RWPE1 (cell line): ENCODE measurements around the gene BUD13.

Experiments used
- CTCF ChIA-PET: fragments of 350-600 bp; sonication (Branson Sonifier 250); formaldehyde crosslinking; extraction: SDS; loops from one replicate; lab custom pipeline; 2021; lab: Yijun Ruan, JAX
- POLR2A ChIA-PET: fragments of 400-600 bp; formaldehyde crosslinking; extraction: SDS; loops from one replicate; lab custom pipeline; 2020; ENCODE audit warnings: antibody characterized with exemption; ENCODE audit not compliant: low non-redundant PET; lab: Yijun Ruan, JAX
- DNase-seq: peaks from one replicate; pipeline ENCODE4 v3.0.0; 2012; ENCODE audit warnings: low spot score
- H3K27ac ChIP-seq: fragments of 450-650 bp; 2 replicates; pipeline ENCODE4 v1.5.1; 2017
- TF ChIP-seq, protein P1 (sequence below): fragments of 450-650 bp; conservative IDR thresholded peaks from 2 replicates; pipeline ENCODE4 v1.5.1; 2017; ENCODE audit warnings: low read depth, mild to moderate bottlenecking

BUD13 gene

DNA sequence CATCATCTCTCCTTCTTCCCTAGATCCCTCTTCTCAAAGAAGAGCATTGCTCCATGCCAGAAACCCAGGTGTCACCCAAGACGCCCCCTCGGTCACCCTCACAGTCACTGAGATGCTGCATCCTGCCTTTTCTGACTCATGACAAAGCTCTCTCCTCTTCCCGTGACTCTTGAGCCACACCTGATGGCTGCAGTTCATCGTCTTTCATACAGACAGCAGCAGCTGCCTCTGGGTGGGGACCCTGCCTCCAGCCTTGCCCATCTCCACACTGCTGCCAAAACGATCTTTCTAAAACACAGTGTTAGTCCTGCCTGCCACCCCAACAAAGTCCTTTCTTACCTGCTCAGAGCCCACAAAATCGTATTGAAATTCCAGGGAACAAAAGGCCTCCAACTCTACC is 44.8 kb downstream of the BUD13 start:
- TF ChIP-seq, protein P1, sequence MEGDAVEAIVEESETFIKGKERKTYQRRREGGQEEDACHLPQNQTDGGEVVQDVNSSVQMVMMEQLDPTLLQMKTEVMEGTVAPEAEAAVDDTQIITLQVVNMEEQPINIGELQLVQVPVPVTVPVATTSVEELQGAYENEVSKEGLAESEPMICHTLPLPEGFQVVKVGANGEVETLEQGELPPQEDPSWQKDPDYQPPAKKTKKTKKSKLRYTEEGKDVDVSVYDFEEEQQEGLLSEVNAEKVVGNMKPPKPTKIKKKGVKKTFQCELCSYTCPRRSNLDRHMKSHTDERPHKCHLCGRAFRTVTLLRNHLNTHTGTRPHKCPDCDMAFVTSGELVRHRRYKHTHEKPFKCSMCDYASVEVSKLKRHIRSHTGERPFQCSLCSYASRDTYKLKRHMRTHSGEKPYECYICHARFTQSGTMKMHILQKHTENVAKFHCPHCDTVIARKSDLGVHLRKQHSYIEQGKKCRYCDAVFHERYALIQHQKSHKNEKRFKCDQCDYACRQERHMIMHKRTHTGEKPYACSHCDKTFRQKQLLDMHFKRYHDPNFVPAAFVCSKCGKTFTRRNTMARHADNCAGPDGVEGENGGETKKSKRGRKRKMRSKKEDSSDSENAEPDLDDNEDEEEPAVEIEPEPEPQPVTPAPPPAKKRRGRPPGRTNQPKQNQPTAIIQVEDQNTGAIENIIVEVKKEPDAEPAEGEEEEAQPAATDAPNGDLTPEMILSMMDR = no peak
- ChIA-PET POLR2A (no interaction called here), CTCF (no interaction called here)
- no peak for DNase-seq
- no peak overlapping the region for H3K27ac ChIP-seq

DNA sequence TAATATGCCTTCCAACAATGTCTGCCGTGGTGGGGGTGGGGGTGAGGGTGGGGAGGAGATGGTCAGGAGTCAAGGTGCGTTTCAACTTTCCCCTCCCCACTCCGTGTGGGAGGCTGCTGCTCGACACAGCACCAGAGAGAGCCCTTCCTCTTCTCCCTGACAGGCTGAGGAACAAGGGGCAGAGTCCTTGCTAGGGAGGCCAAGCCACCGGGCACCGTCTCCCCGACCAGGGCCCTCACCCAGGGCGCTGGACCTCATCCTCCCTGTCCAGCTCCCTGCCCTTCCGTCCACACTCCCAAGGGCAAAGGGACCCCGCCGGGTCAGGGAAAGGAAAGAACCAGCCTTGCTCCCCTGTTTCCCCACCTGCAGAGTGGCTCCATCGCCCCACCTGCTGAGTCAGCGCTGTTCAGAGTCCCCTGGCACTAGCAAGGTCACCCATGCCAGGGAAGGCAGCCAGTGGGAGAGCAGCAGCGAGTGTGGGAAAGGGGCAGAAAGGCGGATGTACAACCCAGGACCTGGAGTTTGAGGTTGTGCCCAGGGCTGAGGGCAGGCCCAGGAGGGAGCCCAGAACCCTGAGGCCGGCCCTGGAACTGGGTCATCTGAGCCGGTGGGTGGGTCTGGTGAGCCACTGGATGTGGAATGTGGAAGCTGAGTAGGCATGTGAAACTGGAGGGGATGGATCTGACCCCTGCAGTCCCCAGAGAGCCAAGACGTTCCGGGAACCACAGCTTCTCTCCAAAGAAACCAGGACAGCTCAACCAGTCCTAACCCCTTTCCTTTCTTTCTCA is 47.2 kb downstream of the BUD13 start:
- ChIA-PET CTCF (no interaction called here), POLR2A (no interaction called here)
- TF ChIP-seq, protein P1 = no peak
- no peak for DNase-seq
- no peak overlapping the region for H3K27ac ChIP-seq

DNA sequence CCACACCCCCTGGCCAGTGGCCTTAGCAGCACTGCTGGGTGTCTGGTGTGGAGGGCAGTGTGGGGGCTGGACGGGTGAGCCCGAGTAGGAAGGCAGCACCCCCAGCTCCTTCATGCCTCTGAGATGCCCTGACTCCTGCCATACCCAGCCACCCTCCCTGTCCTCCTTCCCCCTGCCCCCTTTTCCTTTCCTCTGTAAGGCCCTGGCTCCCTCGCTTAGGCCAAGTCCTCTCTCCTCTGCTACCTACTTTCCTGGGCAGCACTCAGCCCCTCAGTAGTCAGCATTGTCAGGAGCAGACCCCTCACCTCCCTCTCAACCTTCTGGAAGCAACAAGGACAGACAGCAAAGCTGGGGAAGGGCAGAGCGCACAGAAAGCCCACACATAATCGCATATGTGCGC is 48.0 kb downstream of the BUD13 start:
- no peak for DNase-seq
- ChIA-PET CTCF (interaction anchor here (0.6 kb wide), 1 partner anchor 154 kb away, joined by 3 read pairs; no protein-coding TSS in a partner anchor), POLR2A (no interaction called here)
- TF ChIP-seq, protein P1 = no peak
- no peak overlapping the region for H3K27ac ChIP-seq

DNA sequence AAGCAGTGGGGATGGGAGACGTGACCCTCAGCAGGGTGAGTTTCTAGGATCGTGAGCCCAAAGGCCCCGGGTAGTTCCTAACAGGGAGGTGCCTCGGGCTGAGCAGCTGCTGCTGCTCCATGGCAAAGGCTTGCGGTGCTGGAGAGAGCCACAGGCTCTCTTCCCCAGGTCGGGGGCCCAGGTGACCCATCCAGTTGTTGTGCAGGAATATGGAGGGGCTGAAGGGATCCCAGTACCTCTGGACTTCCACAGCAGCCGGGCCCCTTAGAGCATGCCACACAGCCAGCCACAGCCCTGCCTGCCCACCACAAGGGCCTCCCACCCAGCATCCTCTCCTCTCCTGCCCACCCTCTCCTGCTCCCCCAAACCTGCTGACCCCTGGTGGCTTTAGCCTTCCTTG is 49.3 kb downstream of the BUD13 start:
- no peak overlapping the region for H3K27ac ChIP-seq
- ChIA-PET CTCF (interaction anchor here (1.2 kb wide), 1 partner anchor 9 kb away, joined by 5 read pairs; no protein-coding TSS in a partner anchor), POLR2A (no interaction called here)
- TF ChIP-seq, protein P1 = no peak
- DNase-seq = no peak

DNA sequence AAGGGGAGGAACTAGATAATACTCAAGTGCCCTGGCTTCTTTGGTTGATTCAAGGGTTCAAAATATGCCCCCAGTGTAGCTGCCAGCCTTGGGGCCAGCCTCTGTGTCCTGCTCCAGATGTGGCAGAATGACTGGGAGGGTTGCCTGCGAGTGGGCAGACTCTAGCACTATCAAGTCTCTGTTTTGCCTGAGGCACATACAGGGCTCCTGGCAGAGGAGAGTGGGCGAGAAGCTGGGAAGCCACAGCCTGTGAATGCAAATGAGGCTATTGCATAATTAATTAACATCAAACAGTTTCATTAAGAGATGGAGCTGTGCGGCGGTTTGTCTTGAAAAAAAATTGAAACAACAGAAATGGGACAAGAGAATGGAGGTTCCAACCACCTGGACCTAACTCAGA is 50.8 kb downstream of the BUD13 start:
- DNase-seq = no peak
- TF ChIP-seq, protein P1 = no peak
- no peak overlapping the region for H3K27ac ChIP-seq
- ChIA-PET CTCF (interaction anchor here (0.6 to 1.6 kb wide), 2 partner anchors 11 to 21 kb away, joined by 3 read pairs; no protein-coding TSS in a partner anchor), POLR2A (no interaction called here)

DNA sequence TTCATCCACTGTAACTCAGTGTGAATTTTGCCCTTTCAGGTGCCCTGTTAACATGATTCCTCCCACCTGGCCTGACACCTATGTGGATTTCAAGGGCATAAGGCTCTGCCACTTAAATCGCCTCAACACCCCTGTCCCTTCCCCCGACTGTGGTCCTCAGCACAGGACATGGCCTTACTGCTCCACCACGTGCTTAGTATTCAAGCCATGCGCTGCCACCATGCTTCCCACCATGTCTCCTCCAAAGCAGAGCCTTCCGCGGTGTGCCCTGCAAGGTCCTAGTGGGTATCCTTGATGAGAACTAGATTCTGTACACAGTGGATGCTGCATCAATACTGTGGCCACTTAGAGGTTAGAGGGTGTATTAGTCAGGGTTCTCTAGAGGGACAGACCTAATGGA is 51.9 kb downstream of the BUD13 start:
- no peak overlapping the region for H3K27ac ChIP-seq
- no peak for DNase-seq
- POLR2A ChIA-PET = no interaction called here
- CTCF ChIA-PET = interaction anchor here (1.6 kb wide), 1 partner anchor 12 kb away, joined by 3 read pairs; no protein-coding TSS in a partner anchor
- TF ChIP-seq, protein P1 = no peak
